Caco-2 (cell line): ENCODE measurements around the gene NEK11. TPM values are rescaled to one million over a fixed set of nuclear protein-coding genes. Genes with fewer than 3 reads are reported as not detected.
"Not testable (repeated sequence)": the region's sequence is repeated elsewhere in the genome, so short reads cannot be mapped to it uniquely, and the experiment has no call there.

Source experiments
- BruUV-seq: library from RNA; stranded (reverse); fragments of 400-500 nt; replicated peaks from 2 replicates; lab custom pipeline; 2021; lab: Mats Ljungman, UMichigan
- CTCF ChIA-PET: fragments of 300-600 bp; sonication (Branson Sonifier 250); formaldehyde crosslinking; loops from one replicate; lab custom pipeline; 2022; ENCODE audit warnings: antibody characterized with exemption; lab: Charles Lee
- POLR2A ChIA-PET: fragments of 300-600 bp; sonication (Branson Sonifier 250); formaldehyde crosslinking; loops from one replicate; lab custom pipeline; 2022; ENCODE audit warnings: antibody characterized with exemption; lab: Charles Lee
- DNase-seq, 2 experiments: peaks; one replicate each; pipeline versions ENCODE4 v3.0.0 to v3.0.0-alpha.2; 2020 to 2022
- H3K27me3 ChIP-seq: replicated peaks from 2 replicates; pipeline ENCODE4 v1.6.0; 2011; ENCODE audit warnings: low read length; ENCODE audit not compliant: control insufficient read depth, insufficient read depth
- H3K36me3 ChIP-seq: 2 replicates; pipeline ENCODE4 v1.5.1; 2011; ENCODE audit warnings: low read length; ENCODE audit not compliant: control insufficient read depth, insufficient read depth
- H3K4me1 ChIP-seq: fragments of 250-450 bp; sonication (Bioruptor Pico); 2 replicates; pipeline ENCODE4 v1.5.1; 2020; ENCODE audit warnings: mild to moderate bottlenecking
- H3K4me3 ChIP-seq: 2 replicates; pipeline ENCODE4 v1.5.1; 2011; ENCODE audit warnings: low read depth, mild to moderate bottlenecking, control low read depth, low read length
- H3K9me3 ChIP-seq: fragments of 250-450 bp; sonication (Bioruptor Pico); 2 replicates; pipeline ENCODE4 v1.5.1; 2020; ENCODE audit warnings: mild to moderate bottlenecking, moderate library complexity
- H3K27ac Mint-ChIP-seq: one replicate; pipeline ENCODE4 v1.8.0; 2022; ENCODE audit warnings: mixed read lengths; ENCODE audit not compliant: unreplicated experiment
- H3K27me3 Mint-ChIP-seq: one replicate; pipeline ENCODE4 v1.8.0; 2022; ENCODE audit warnings: mixed read lengths; ENCODE audit not compliant: insufficient read depth, unreplicated experiment
- H3K36me3 Mint-ChIP-seq: one replicate; pipeline ENCODE4 v1.8.0; 2022; ENCODE audit warnings: mild to moderate bottlenecking, mixed read lengths; ENCODE audit not compliant: insufficient read depth, unreplicated experiment
- H3K4me1 Mint-ChIP-seq: one replicate; pipeline ENCODE4 v1.8.0; 2022; ENCODE audit warnings: low read depth, mixed read lengths; ENCODE audit not compliant: unreplicated experiment
- H3K4me3 Mint-ChIP-seq: one replicate; pipeline ENCODE4 v1.8.0; 2022; ENCODE audit warnings: mild to moderate bottlenecking, moderate library complexity, mixed read lengths; ENCODE audit not compliant: unreplicated experiment
- H3K9me3 Mint-ChIP-seq: one replicate; pipeline ENCODE4 v1.8.0; 2022; ENCODE audit warnings: mixed read lengths; ENCODE audit not compliant: unreplicated experiment
- CTCF ChIP-seq, 2 experiments: fragments of 200-600 bp in 1 of 2; IDR thresholded peaks; 1 replicate in 1 of 2; 2 replicates in 1 of 2; pipeline versions ENCODE4 v1.5.1 to v1.8.0; 2011 to 2022; ENCODE audit warnings: antibody characterized with exemption in 1 of 2, control low read depth in 1 of 2, inconsistent platforms in 1 of 2, low read depth in 1 of 2, low read length in 1 of 2, mild to moderate bottlenecking in 1 of 2, moderate library complexity in 1 of 2; ENCODE audit not compliant: insufficient read depth in 1 of 2, severe bottlenecking in 1 of 2, unreplicated experiment in 1 of 2
- intact Hi-C: fragments of 100-400 bp; cut with micrococcal nuclease; formaldehyde crosslinking; loops from one replicate; pipeline ENCODE4 v1.10.0; 2022; ENCODE audit not compliant: unreplicated experiment
- total RNA-seq: library from RNA; stranded (reverse); gene quantifications from 2 replicates; pipeline ENCODE4 v1.2.3, GENCODE V29; 2022

The NEK11 gene
- total RNA-seq, 1 experiment from 2014 or later, result 4.4 TPM

GRCh38 chr3:131036986-131037385 lies 10.3 kb downstream of the NEK11 start:
- Mint-ChIP-seq H3K4me1 (peaks cover 6% of the 10 kb centered on the region), H3K36me3 (no peaks in the 10 kb centered on the region), H3K27me3 (no peaks in the 10 kb centered on the region), H3K27ac (no peak overlapping the region), H3K4me3 (no peak overlapping the region), H3K9me3 (no peaks in the 10 kb centered on the region)
- CTCF ChIA-PET, result interaction anchor here (0.6 kb wide), 1 partner anchor 993 kb away, joined by 3 read pairs; no protein-coding TSS in a partner anchor
- no peak for TF ChIP-seq CTCF (IDR thresholded peaks at IDR 0.05; ENCODE audit: insufficient read depth in 1 of 2, low read depth in 1 of 2, low read length in 1 of 2, severe bottlenecking in 1 of 2, unreplicated experiment in 1 of 2)
- no peak for DNase-seq
- no peaks in the 10 kb centered on the region for H3K9me3 ChIP-seq
- intact Hi-C loops, result loop anchor here (10.0 kb wide), 1 partner anchor 618 kb away; no protein-coding TSS in a partner anchor
- no peaks in the 10 kb centered on the region for H3K27me3 ChIP-seq
- POLR2A ChIA-PET, result no interaction called here
- H3K4me3 ChIP-seq, result no peak overlapping the region
- no TSS peak for BruUV-seq
- no peaks in the 10 kb centered on the region for H3K36me3 ChIP-seq
- H3K4me1 ChIP-seq, result no peaks in the 10 kb centered on the region; the same call in 1 of the 2 replicates

GRCh38 chr3:131038326-131038725 lies 11.6 kb downstream of the NEK11 start:
- H3K4me1 Mint-ChIP-seq, result peaks cover 6% of the 10 kb centered on the region

DNA sequence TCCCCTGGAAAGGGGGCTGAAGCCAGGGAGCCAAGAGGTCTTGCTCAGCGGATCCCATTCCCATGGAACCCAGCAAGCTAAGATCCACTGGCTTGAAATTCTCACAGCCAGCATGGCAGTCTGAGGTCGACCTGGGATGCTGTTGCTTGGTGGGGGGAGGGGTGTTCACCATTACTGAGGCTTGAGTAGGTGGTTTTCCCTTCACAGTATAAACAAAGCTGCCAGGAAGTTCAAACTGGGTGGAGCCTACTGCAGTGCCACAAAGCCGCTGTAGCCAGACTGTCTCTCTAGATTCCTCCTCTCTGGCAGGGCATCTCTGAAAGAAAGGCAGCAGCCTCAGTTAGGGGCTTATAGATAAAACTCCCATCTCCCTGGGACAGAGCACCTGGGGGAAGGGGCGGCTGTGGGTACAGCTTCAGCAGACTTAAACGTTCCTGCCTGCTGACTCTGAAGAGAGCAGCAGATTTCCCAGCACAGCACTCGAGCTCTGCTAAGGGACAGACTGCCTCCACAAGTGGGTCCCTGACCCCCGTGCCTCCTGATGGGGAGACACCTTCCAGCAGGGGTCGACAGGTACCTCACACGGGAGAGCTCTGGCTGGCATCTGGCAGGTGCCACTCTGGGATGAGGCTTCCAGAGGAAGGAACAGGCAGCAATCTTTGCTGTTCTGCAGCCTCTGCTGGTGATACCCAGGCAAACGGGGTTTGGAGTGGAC lies 15.8 kb downstream of the NEK11 start:
- H3K9me3 ChIP-seq, H3K4me1 ChIP-seq, H3K27me3 Mint-ChIP-seq, H3K36me3 Mint-ChIP-seq, H3K4me1 Mint-ChIP-seq, intact Hi-C loops, H3K27me3 ChIP-seq, POLR2A ChIA-PET, H3K4me3 ChIP-seq, CTCF ChIA-PET, DNase-seq, H3K4me3 Mint-ChIP-seq, H3K27ac Mint-ChIP-seq, H3K36me3 ChIP-seq, BruUV-seq: not testable (repeated sequence)
- H3K9me3 Mint-ChIP-seq, result peaks cover 14% of the 10 kb centered on the region

More at GRCh38 chr3:131038326-131038725, 11.6 kb downstream of the NEK11 start:
- no peaks in the 10 kb centered on the region for H3K36me3 Mint-ChIP-seq
- ChIA-PET CTCF (no interaction called here), POLR2A (no interaction called here)
- no peaks in the 10 kb centered on the region for H3K27me3 ChIP-seq
- H3K27me3 Mint-ChIP-seq, result no peaks in the 10 kb centered on the region
- H3K4me3 Mint-ChIP-seq, result no peak overlapping the region
- no TSS peak for BruUV-seq
- H3K36me3 ChIP-seq, result no peaks in the 10 kb centered on the region
- H3K9me3 Mint-ChIP-seq, result no peaks in the 10 kb centered on the region
- no peaks in the 10 kb centered on the region; the same call in 1 of the 2 replicates for H3K4me1 ChIP-seq
- DNase-seq, result no peak
- TF ChIP-seq CTCF (IDR thresholded peaks at IDR 0.05; ENCODE audit: insufficient read depth in 1 of 2, low read depth in 1 of 2, low read length in 1 of 2, severe bottlenecking in 1 of 2, unreplicated experiment in 1 of 2), result no peak
- H3K27ac Mint-ChIP-seq, result no peak overlapping the region
- H3K9me3 ChIP-seq, result no peaks in the 10 kb centered on the region
- H3K4me3 ChIP-seq, result no peak overlapping the region
- intact Hi-C loops, result loop anchor here (10.0 kb wide), 1 partner anchor 616 kb away; no protein-coding TSS in a partner anchor
